Stimulated activated CD8-positive, alpha-beta memory T cell treated with anti-CD3 and anti-CD28 coated beads, Interleukin-2, amount 100 ng/mL, for 48 hours (primary cell): ENCODE measurements around the gene SPG11.

Experiments used
- DNase-seq, 2 donors: peaks; one replicate each; pipeline ENCODE4 v3.0.0-alpha.2; 2020; ENCODE audit warnings: low read depth in 2 of 2

Gene SPG11

DNA sequence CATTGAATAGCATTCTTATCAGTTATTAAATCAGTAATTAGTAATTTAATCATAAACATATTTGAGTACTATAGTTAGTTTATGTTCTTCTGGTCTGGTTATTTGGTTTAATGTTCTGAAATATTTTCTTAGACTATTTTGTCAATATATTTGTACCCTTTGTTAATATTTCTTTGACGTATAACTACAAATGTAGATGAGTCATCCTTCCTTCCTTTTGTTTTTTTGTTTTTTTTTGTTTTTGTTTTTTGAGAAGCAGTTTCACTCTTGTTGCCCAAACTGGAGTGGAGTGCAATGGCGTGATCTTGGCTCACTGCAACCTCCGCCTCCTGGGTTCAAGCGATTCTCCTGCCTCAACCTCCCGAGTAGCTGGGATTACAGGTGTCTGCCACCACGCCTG, 143.9 kb downstream of the SPG11 start:
- DNase-seq, result no peak

DNA sequence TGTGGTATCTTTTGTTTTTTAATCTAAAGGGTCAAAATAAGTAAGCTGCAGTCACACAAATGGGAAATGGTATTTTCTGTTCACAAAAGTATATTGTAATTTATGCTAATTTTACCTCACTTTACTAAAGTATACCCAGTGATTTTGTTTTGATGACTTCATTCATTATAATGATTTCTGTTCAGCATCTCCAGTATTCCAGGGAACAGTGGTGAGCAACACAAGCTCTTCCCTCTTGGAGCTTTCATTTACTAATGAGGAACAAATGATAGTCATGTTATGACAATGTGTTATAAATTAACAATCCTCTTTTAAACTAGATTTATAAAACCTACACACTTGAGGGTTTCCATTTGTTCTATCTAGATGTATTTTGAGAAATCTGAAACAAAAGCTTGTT, 147.0 kb downstream of the SPG11 start:
- no peak for DNase-seq
